Breast epithelium (tissue), 3 donors: ENCODE results near the gene NEDD8.

Experiments used
- POLR2A ChIP-seq: fragments of 450-650 bp; IDR thresholded peaks from one replicate; pipeline ENCODE4 v1.6.1; 2016; ENCODE audit warnings: antibody characterized with exemption, mild to moderate bottlenecking, moderate library complexity
- POLR2AphosphoS5 ChIP-seq, 3 donors: sonication (generic); formaldehyde crosslinking; IDR thresholded peaks; one replicate each; pipeline ENCODE4 v1.6.1; 2017; ENCODE audit warnings: antibody characterized with exemption in 3 of 3
- TF ChIP-seq, protein P1 (sequence below), 3 donors: fragments of 450-650 bp; IDR thresholded peaks; one replicate each; pipeline ENCODE4 v1.5.1; 2016 to 2017; ENCODE audit warnings: antibody characterized with exemption in 3 of 3, mild to moderate bottlenecking in 3 of 3, moderate library complexity in 3 of 3

DNA sequence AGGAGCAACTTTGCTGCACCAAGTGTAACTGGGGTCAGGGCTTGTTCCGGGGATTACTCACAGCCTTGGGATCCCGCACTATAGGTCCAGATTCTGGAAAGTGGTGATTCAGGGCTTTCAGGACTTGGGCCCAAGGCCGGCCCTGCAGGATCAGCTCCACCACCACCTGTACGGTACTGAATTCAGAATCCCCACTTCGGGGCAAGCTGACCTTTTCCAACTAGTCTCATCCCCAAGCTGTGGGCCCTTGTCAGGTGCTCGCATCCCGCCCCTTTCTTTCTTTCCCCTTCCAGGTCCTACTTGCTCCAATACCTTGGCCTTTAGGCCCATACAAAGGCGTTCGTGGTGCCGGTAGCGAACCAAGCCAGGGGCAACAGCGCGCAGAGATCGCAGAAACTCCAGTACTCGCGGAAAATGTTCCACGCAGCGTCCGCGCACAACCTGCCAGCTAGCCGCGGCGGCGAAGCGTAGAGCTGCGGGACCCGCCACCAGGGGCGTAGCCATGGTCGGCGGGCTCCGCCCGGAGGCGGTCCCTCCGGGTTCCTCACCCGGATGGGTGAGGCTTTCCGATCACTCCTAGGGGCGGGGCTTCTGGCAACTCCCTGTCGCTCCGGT lies 9.8 kb upstream of the NEDD8 start:
- TF ChIP-seq, protein P1, sequence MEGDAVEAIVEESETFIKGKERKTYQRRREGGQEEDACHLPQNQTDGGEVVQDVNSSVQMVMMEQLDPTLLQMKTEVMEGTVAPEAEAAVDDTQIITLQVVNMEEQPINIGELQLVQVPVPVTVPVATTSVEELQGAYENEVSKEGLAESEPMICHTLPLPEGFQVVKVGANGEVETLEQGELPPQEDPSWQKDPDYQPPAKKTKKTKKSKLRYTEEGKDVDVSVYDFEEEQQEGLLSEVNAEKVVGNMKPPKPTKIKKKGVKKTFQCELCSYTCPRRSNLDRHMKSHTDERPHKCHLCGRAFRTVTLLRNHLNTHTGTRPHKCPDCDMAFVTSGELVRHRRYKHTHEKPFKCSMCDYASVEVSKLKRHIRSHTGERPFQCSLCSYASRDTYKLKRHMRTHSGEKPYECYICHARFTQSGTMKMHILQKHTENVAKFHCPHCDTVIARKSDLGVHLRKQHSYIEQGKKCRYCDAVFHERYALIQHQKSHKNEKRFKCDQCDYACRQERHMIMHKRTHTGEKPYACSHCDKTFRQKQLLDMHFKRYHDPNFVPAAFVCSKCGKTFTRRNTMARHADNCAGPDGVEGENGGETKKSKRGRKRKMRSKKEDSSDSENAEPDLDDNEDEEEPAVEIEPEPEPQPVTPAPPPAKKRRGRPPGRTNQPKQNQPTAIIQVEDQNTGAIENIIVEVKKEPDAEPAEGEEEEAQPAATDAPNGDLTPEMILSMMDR (IDR thresholded peaks at IDR 0.05), result peak; percentile 73 to 79 (median 76)
- TF ChIP-seq POLR2A (no peak), POLR2AphosphoS5 (IDR thresholded peaks at IDR 0.05) (no peak)
